Ovary (tissue), 9 donors: ENCODE results near the gene PGAP3. TPM values are rescaled to one million over a fixed set of nuclear protein-coding genes. Genes with fewer than 3 reads are reported as not detected.
A peak's percentile ranks its signal among the peaks of the same experiment; 100 is the strongest.

Source experiments
- DNase-seq, 5 donors: peaks; one replicate each; pipeline ENCODE4 v3.0.0-alpha.2; 2019 to 2020
- H3K27ac ChIP-seq, 2 donors: fragments of 200-600 bp; one replicate each; pipeline versions ENCODE4 v1.5.1 to v1.8.0; 2019 to 2022
- H3K27me3 ChIP-seq: fragments of 200-600 bp; one replicate; pipeline ENCODE4 v1.8.0; 2022
- H3K36me3 ChIP-seq: fragments of 200-600 bp; sonication (generic); one replicate; pipeline ENCODE4 v1.5.1; 2019
- H3K4me1 ChIP-seq: one replicate; pipeline ENCODE4 v1.8.1; 2013; ENCODE audit warnings: mild to moderate bottlenecking, moderate library complexity; ENCODE audit not compliant: insufficient read depth
- H3K4me3 ChIP-seq: fragments of 200-600 bp; sonication (generic); one replicate; pipeline ENCODE4 v1.5.1; 2017
- H3K9me3 ChIP-seq, 2 donors: fragments of 200-600 bp in 1 of 2; sonication (generic) in 1 of 2; one replicate each; pipeline versions ENCODE4 v1.5.1 to v1.8.1; 2013 to 2019; ENCODE audit warnings: mild to moderate bottlenecking in 1 of 2, moderate library complexity in 1 of 2
- CTCF ChIP-seq, 3 donors: fragments of 450-650 bp in 2 of 3; fragments of 200-600 bp in 1 of 3; IDR thresholded peaks; one replicate each; pipeline versions ENCODE4 v1.5.1 to v1.8.0; 2016 to 2022; ENCODE audit warnings: antibody characterized with exemption in 3 of 3, mild to moderate bottlenecking in 1 of 3
- EP300 ChIP-seq: sonication (generic); formaldehyde crosslinking; IDR thresholded peaks from one replicate; pipeline ENCODE4 v1.6.1; 2017; ENCODE audit warnings: antibody characterized with exemption
- POLR2A ChIP-seq: fragments of 450-650 bp; IDR thresholded peaks from one replicate; pipeline ENCODE4 v1.6.1; 2017; ENCODE audit warnings: antibody characterized with exemption, mild to moderate bottlenecking, moderate library complexity
- WGBS, 3 donors: extraction: QIAGEN DNeasy Blood & Tissue Kit in 1 of 3; methylation state at CpG; one replicate each; pipeline versions ENCODE4 v1.1.5 to v1.1.7; 2013 to 2017; 5-methylcytosine and 5-hydroxymethylcytosine counted together
- intact Hi-C, 4 donors: fragments of 100-400 bp; cut with DNase I; formaldehyde crosslinking; loops; one replicate each; pipeline versions ENCODE4 v1.11.0 to v1.15.1; 2022 to 2023
- polyA plus RNA-seq, 2 donors: library from polyadenylated mRNA; stranded (reverse); fragments of 200-250 nt in 1 of 2; fragments of 350-450 nt in 1 of 2; fragmentation: Illumina TruSeq in 1 of 2; extraction: RNeasy Lipid Tissue Mini Kit (QIAGEN cat#74804) in 1 of 2; gene quantifications; one replicate each; pipeline ENCODE4 v1.2.3, GENCODE V29; 2013 to 2014
- total RNA-seq, 7 donors: library from RNA; depleted of rRNA in 2 of 7; stranded (reverse); fragments of >200 nt in 2 of 7; fragmentation: NEBNext Ultra II Directional in 3 of 7; extraction: Animal tissue kit (Norgen Biotek cat#: 25700) in 3 of 7; gene quantifications; one replicate each; pipeline versions ENCODE4 v1.1.0 to v1.2.4, GENCODE V29; 2016 to 2023
- donor health status: DM: no; HTN: no; CAD: no; lungs with moderate emphysema.
- donor health status: DM: no; HTN: no; CAD: no.
- donor health status: Bipolar disorder and iron deficiency.
- donor health status: DM: yes; HTN: yes; CAD: no.
- donor health status: DM: no; HTN: no; CAD: no.
- donor health status: DM: yes; HTN: yes; CAD: no.

PGAP3 gene
- total and polyA plus RNA-seq, 9 donors, result 7.9 to 31.3 (median 19.6) TPM

DNA sequence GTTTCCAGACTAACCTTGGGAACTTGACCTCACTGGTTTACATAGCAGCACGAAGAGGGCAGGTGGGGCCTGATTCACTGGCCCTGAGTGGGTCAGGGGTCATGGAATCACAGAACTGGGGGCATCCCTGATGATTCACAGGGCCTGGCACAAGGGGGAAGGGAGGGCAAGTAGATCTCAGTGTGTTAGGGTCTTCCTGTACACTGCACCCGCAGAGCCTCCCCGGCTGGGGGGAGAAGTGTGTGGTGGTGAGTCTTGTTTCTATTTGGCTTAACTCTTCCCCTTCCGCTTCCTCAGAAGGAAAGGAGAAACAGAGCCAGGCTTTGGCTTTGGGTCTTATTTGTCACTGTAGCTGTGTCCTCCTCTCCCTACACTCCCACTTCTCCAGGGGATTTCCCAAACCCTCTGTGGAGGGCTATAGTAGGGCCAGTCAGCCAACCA is 47.2 kb downstream of the PGAP3 start:
- no peak for DNase-seq
- 30 to 42% (median 35%) methylated on average over 4 of the region's 4 CpGs for WGBS, 3 donors
- peaks cover 14% of the 10 kb centered on the region for H3K4me1 ChIP-seq

GRCh38 chr17:39639566-39640458 is 48.0 kb downstream of the PGAP3 start:
- no peak overlapping the region for H3K27ac ChIP-seq
- no peak for TF ChIP-seq CTCF (IDR thresholded peaks at IDR 0.05)
- TF ChIP-seq EP300, result no peak
- TF ChIP-seq POLR2A, result no peak
- intact Hi-C loops, result no loop called here
- no peaks in the 10 kb centered on the region for H3K9me3 ChIP-seq
- no peak overlapping the region for H3K4me3 ChIP-seq
- DNase-seq, result no peak
- H3K4me1 ChIP-seq, result peaks cover 14% of the 10 kb centered on the region
- WGBS, 3 donors, result 77 to 82% (median 80%) methylated on average over 11 of the region's 11 CpGs
- no peaks in the 10 kb centered on the region for H3K36me3 ChIP-seq
- no peaks in the 10 kb centered on the region for H3K27me3 ChIP-seq

More for the DNA sequence above, 47.2 kb downstream of the PGAP3 start:
- no peak for TF ChIP-seq POLR2A
- Histone ChIP-seq H3K27me3 (no peaks in the 10 kb centered on the region), H3K27ac (no peak overlapping the region), H3K4me3 (no peak overlapping the region), H3K36me3 (no peaks in the 10 kb centered on the region), H3K9me3 (no peaks in the 10 kb centered on the region)
- intact Hi-C loops, result no loop called here

DNA sequence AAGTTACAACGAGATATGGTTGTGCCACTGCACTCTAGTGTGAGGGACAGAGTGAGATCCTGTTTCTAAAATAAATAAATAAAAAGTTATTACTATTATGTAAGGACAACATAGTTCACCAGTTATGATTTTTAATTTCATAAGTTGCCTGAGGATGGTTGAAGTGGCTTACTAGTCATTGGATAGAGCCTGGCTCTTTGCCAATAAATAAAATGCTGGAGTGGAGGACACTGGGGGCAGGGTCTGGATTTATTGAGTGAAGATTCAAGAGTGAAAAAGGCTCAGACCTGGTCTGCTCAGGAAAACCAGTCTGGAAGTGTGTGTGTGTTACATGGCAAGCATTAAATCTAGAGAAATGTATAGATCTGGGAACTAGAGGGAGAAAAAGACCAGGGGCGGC is 48.8 kb downstream of the PGAP3 start:
- 72 to 84% (median 75%) methylated on average over 2 of the region's 2 CpGs for WGBS, 3 donors
- TF ChIP-seq EP300 (no peak), CTCF (IDR thresholded peaks at IDR 0.05) (no peak), POLR2A (no peak)
- Histone ChIP-seq H3K9me3 (no peaks in the 10 kb centered on the region), H3K27ac (no peak overlapping the region), H3K4me1 (peaks cover 15% of the 10 kb centered on the region), H3K36me3 (no peaks in the 10 kb centered on the region), H3K4me3 (no peak overlapping the region), H3K27me3 (no peaks in the 10 kb centered on the region)
- intact Hi-C loops, result no loop called here
- no peak for DNase-seq

DNA sequence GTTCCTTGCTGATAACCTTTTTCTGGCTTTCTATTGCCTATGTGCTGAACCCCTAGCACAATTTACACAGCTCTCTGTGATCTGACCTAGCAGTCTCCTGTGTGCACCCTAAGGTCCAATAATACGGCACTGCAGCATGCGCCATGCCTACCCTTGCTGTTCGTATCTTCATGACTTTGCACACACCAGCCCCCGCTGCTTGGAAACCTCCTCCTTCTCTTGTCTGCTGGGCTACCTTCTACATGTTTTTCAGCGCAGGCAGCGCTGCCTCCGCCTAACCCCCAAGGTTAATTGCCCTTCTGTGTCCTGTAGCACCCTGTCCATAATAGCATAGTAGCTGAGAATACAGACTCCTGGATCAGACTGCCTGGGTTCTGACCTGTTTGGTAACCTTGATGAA is 49.5 kb downstream of the PGAP3 start:
- 86 to 87% (median 87%) methylated on average over 7 of the region's 7 CpGs for WGBS, 3 donors
- no peak for DNase-seq
- Histone ChIP-seq H3K27ac (no peak overlapping the region), H3K36me3 (no peaks in the 10 kb centered on the region), H3K4me1 (peaks cover 15% of the 10 kb centered on the region), H3K9me3 (no peaks in the 10 kb centered on the region), H3K27me3 (no peaks in the 10 kb centered on the region), H3K4me3 (peak overlapping the region; percentile 87)
- TF ChIP-seq POLR2A (no peak), EP300 (no peak), CTCF (IDR thresholded peaks at IDR 0.05) (no peak)
- intact Hi-C loops, result no loop called here
